Stimulated activated CD8-positive, alpha-beta memory T cell treated with anti-CD3 and anti-CD28 coated beads, Interleukin-7, amount 100 ng/mL, for 24 hours (primary cell): ENCODE data around the gene MACROD2.

Experiments
- DNase-seq: peaks from one replicate; pipeline ENCODE4 v3.0.0-alpha.2; 2020; ENCODE audit warnings: low read depth

The MACROD2 gene

GRCh38 chr20:14816471-14816870 is 821.2 kb downstream of the MACROD2 start:
- no peak for DNase-seq

DNA sequence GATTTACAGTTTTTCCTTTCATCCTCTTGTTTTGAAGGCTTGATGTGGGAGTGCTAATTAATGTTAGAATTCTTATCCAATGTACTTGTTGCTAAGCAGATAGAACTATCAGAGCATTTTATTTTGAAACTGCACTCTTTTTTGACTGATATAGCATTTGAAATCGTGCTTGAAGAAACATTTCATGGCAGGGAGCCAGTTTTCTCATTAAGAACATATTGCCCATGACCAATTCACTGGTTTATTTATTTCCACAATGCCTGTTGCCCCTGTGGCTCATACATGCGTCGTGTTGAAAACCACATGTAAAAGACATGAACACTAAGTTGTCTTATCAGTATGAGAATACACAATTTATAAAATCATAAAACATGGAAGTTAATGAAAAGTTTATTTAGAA is 821.8 kb downstream of the MACROD2 start:
- DNase-seq = no peak

DNA sequence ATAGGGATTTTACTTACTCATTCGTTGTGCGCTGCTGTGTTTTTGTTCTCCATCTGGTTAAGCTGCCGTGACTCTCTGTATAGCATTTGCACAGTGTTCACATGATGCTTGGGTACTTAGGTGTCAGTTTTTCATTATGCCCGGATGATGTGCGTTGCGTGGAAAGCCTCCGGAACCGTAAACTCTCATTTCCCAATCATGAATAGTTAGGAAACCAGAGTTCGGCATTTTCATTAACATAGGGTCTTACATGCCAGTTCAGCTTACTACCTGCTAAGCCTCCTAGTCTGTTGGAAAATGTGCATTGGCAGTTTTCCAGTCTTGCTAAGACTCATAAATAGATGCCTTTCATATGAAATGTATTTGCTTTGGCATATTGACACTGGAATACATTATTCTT is 825.5 kb downstream of the MACROD2 start:
- DNase-seq = no peak

DNA sequence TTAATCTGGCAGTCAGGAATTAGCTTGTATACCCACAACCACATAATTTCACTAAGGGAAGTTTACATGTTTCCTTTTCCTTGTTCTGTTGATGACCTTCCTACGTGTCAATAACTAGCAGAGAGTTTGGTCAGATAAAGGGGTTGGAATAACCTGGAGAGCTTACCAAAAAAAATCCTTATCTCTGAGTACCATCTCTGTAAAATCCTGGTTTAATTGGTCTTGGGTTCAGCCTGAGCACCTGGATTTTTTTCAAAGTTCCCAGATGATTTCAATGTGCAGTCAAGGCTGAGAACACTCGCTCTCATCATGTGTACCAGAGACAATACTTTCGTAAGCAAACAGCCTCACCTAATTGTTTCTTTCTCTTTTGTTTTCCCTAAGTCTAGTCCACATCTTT is 825.9 kb downstream of the MACROD2 start:
- no peak for DNase-seq

DNA sequence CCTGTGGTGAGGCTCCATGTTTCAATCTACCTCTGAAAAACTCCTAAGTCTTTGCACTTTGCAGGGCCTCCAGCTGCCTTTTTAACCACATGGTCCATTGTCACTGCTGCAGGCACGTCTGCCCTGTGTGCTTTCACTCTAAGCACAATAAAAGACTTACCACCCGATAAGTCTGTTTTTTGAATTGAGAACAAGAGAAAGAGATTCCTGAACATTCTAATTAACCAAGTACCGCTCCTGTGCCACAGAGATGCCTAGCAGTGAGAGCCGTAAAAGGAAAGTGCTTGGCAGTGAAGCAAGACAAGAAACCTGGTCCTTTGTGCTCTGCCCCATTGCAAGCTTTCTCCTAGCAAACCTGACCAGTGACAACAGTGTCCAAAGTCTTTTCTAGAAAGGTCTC is 829.7 kb downstream of the MACROD2 start:
- no peak for DNase-seq

GRCh38 chr20:14826543-14827313 is 831.4 kb downstream of the MACROD2 start:
- DNase-seq = no peak

DNA sequence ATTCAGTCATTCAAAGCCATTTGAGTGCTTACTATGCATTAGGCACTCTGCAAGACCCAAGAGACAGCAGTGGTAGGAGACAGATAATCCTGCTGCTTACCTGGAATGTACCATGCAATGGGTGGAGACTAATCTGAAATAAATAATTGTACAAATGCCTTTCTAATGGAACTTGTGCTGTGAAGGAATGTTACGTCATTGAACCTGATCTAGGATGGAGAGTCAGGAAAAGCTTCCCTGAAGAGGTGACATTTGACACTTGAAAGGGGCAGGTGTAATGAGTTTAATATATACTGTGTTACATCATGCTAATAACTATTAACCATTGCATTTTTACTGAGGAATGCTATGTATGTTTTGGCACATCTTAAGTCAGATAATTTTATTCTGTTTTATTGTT is 833.1 kb downstream of the MACROD2 start:
- no peak for DNase-seq

DNA sequence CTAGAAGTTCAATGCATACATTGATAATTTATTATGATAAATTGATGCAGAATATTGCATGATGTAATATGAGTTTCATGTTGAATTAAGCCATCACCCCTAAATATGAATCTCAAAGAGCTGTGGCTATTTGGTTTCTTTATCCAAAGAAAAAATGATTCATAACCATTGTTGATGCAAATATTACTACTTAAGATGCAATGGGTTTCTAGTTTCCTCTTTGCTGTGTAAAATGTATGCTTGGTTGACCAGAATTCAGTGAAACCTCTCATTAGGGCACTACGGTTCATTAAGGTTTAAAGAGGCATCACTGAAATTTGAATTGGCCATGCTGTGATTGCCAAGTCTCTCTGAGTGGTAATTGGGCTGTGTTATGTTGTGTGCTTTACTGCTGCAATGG is 834.6 kb downstream of the MACROD2 start:
- DNase-seq = no peak

DNA sequence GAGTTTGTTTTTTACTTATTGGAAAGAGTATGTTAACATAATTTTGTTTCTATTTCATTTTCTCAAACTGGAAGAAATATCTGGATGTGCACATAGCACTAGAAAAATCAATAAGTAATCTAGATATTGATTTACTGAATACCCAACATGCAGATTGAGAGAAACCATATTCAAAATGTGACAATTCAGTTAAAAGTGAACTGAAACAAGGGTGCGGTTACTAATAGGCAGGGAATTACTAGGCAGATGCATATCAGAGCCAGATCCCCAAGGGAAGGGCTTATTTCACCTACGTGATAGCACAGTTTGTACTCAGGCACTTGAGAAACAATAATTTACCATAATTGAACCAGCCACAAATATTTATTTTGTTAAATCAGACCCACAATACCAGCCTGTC is 835.1 kb downstream of the MACROD2 start:
- DNase-seq = no peak

DNA sequence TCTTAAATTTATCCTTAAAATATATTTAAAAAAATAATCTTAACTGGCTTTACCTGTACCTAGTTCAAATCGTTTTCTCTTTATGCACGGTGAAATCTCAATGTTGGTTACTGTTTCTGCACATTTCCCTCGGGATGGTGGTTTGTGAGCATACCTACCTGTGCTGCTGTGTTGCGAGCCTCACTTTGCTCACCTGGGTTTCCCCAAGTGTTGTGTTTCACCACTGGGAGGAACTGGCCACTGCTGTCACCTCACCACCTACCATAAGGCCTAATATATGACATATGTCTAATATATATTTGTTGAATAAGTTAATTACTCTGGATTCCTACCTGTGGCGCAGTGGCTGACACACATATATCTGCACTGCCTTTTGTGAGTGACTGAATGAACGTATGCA is 835.6 kb downstream of the MACROD2 start:
- no peak for DNase-seq

DNA sequence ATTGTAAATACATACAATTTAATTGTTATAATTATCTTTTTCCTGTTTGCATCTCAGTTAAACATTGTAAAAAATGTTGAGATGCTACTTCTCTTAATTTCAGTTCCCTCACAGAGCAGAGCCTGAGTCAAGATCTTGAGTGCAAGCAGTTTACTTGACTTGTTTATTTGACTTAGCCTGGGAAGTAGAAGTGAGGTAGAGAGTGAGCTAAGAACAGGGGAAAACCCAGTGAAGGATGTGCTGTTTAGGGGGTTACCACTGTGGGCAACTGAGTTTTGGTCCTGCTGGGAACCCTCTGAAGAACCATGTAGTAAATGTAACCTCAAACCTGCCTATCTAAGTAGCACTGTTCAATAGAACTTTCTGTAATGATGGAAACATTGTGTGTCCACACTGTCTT is 837.3 kb downstream of the MACROD2 start:
- DNase-seq = no peak

DNA sequence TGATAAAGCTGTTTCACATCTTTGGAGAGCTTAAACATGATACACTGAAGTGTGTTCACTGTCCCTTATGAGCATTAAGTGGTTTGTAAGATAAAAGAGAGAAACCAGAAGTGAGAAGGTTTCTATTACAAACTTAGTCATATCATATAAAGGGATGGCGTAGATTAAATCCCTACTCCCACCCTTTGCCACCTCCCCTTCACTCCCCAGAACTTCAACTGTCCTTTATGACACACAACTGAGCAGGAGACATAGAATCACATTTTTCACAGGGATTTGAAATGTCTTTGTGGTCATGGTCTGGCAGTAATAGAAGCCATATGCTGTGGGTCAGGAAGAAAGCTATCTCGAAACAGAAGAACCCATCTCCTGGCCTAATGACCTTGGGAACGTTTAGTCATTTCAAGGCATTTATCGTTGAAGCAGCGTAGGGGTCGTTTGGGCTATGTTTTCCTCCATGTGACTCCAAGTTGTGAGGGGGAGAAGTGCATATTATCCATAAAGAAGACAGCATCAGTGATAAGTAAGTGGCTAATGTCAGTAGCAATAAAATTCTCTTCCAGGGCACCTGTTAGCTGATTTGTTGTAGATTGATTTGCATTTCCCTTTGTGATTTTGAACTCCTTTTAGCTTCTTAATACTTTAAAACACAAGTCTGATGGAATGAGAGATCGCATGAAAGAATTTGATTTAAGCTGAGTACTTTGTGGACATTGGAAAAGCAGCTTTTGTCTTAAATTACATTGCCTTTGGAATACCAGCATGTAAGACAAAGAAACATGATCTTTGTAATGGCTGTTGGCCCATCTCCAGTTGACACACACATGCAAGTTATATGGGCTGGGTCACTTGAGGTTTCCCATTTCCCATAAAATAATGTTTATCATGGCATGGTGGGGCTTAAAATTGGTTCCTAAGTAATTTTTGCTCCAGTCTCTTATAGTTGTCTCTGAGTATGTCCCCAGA is 843.6 kb downstream of the MACROD2 start:
- no peak for DNase-seq

GRCh38 chr20:14845199-14846160 is 850.2 kb downstream of the MACROD2 start:
- no peak for DNase-seq

DNA sequence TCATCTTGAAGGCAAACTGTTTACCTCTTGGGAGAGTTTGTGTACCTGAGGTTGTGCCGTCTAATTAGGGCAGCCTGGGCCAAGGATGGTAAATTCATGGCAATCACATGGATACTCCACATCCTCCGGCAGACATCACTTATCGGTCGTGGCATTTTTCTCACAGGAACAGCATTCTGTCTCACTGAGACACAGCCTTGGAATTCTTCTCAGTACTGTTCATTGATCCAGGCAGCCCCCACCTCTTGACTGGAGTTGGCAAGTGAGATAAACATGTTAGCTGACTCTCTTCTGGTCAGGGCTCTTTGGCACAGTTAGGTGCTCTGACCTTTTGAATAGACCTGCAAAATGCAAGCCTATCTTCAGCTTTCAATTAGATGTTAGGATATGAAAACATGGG is 853.5 kb downstream of the MACROD2 start:
- DNase-seq = no peak

DNA sequence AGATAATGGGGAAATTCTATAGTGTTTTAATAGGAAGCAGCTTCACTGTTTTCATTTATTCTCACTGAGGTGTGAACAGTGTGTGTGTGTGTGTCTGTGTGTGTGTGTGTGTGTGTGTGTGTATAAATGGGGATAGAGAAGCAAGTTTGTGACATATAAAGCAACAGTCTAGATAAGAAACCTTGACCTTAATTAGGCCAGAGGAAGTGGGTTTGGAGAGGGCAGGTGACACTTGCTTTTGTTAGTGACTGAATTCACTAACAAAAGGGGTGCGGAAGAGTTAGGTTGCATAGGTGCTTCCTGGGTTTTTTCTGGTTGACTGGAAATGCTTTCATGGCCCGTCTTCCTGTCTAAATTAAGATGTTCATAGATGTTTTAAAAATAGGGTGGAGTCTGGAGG is 857.8 kb downstream of the MACROD2 start:
- DNase-seq = no peak

DNA sequence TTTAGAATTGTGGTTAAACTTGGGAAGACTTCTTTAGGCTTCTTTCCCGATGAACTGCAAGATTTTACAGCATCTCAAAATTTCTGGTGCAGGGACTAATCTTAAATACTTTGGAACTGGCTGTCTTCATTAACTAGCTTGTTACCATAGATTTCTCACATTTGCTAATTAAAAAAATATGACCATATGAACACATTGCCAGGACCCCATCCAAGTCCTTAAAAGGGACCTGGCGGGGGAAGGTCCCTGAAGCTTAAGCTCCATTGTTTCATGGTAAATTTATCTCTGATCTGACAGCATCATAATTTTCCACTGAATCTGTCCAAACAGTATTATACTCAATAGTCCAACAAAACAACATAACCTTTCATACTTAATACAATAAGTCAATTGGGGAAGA is 859.9 kb downstream of the MACROD2 start:
- DNase-seq = no peak

DNA sequence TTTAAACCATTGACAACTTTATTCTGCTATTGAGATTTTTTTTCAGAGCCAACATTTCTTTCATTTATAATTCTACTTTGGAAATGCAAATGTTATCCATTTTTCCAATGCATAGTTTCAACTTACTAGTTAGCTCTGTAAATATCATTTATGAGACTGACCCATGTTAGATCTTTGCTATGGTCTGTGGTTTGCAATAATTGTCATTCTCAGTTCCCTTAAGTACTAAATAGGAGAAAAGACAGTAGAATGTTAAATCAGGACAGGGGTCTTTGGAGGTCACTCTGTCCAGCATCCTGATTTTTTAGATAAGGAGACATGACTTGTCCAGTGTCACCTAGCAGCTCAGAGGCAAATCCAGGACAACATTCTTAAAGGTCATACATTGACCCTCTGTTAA is 864.3 kb downstream of the MACROD2 start:
- DNase-seq = no peak

DNA sequence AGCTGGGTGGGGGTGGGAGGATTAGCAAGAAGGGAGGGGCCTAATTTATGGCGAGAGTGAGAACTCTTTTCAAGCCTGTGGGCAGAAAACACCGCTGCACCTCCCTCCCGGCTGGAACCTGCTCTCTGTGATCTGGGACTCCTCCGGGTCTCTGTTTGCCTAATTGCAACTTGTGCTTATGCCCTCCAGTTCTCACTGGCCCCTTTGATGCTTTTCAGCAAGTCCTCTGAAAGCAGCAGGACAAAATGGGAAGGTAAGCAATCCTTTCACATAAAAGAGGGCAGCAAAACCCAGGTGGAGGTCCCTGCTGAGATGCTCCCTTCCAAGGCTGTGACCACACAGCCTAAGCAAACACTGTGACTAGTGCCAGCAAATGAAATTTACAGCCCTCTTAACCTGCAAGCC is 865.1 kb downstream of the MACROD2 start:
- no peak for DNase-seq

DNA sequence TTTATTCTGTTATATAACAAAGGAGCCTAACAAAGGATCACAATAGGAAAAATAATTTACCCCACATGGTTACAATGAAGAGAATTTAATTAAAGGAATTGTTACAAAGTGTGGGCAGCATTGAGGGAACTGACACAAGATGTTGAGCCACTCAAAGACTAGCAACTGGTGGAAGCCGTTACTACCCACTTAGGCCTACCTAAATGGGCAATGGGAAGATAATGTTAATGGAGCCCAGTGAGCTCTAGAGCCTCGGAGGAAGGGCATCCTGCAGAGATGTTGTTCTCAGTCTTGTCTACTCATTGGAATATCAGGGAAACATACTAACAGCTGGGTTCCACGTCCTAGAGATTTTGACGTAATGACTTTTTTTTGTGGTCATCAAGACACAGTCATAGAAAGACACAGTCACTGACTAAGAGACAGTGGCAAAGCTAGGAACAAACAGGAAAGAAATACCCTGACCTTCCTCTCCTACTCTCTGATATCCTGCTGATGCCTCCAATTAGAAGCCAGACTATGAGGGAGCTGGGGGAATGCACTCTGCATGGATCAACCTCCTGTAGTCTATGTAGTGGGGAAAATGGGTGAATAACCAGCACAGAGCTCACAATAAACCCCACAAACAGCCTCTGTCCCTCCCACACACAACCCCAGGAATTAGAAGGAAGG is 865.8 kb downstream of the MACROD2 start:
- DNase-seq = no peak

DNA sequence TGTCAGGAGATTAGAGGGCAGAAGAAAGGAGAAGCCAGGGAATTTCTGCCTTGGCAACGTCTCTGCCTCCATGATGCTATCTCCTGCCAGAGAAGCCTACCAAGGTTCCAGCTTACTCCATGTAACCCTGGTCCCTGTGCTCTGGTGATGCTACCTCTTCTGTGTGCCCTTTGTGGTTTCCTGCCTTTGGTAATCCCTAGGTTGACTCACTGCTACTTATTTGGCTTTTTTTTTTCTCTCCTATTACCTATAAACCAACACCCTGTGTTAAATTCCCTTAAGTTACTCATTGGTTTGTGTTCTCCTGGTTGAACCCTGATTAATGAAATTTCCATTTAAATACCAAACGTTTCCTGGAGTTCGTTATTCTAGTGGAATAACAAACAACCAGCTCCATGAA is 869.9 kb downstream of the MACROD2 start:
- DNase-seq = no peak

DNA sequence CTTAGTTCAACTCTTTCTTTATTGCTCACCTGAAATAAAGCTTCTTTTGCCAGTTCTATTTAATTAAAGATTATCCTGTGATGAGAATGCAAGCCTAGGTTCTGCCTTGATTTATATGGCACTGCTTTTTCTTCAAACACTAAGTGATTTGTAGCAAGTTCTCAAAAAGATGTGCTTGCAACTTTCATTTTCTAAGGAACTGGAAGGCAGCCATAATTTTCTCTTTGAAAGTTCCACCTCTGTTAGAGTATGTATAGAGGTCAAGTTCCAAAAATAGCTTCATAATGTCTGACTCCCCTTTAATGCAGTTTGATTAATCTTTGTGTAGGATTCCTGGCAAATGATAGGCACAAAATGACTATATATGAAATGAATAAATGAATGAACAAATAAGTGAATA is 870.4 kb downstream of the MACROD2 start:
- DNase-seq = no peak
